ENCODE data around the gene CAPN7. TPM values are rescaled to one million over a fixed set of nuclear protein-coding genes. Genes with fewer than 3 reads are reported as not detected.
A peak's percentile ranks its signal among the peaks of the same experiment; 100 is the strongest.

Gene CAPN7
- total RNA-seq, 6 experiments from 2014 or later: 23.8 to 27.9 (median 26.4) TPM

GRCh38 chr3:15205482-15205933 is 538 bp upstream of the CAPN7 start:
- Mint-ChIP-seq H3K4me1 (ENCODE audit: low read depth) (peaks cover 49% of the 10 kb centered on the region), H3K27ac (peak overlapping the region; percentile 94), H3K9me3 (no peaks in the 10 kb centered on the region), H3K36me3 (ENCODE audit: low read depth) (peaks cover 9% of the 10 kb centered on the region; the same call in 1 of the 2 replicates), H3K27me3 (ENCODE audit: insufficient read depth) (peaks cover 2% of the 10 kb centered on the region), H3K4me3 (peak overlapping the region; percentile 90)
- TF ChIP-seq, protein P1, sequence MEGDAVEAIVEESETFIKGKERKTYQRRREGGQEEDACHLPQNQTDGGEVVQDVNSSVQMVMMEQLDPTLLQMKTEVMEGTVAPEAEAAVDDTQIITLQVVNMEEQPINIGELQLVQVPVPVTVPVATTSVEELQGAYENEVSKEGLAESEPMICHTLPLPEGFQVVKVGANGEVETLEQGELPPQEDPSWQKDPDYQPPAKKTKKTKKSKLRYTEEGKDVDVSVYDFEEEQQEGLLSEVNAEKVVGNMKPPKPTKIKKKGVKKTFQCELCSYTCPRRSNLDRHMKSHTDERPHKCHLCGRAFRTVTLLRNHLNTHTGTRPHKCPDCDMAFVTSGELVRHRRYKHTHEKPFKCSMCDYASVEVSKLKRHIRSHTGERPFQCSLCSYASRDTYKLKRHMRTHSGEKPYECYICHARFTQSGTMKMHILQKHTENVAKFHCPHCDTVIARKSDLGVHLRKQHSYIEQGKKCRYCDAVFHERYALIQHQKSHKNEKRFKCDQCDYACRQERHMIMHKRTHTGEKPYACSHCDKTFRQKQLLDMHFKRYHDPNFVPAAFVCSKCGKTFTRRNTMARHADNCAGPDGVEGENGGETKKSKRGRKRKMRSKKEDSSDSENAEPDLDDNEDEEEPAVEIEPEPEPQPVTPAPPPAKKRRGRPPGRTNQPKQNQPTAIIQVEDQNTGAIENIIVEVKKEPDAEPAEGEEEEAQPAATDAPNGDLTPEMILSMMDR (IDR thresholded peaks at IDR 0.05): no peak
- DNase-seq: no peak

DNA sequence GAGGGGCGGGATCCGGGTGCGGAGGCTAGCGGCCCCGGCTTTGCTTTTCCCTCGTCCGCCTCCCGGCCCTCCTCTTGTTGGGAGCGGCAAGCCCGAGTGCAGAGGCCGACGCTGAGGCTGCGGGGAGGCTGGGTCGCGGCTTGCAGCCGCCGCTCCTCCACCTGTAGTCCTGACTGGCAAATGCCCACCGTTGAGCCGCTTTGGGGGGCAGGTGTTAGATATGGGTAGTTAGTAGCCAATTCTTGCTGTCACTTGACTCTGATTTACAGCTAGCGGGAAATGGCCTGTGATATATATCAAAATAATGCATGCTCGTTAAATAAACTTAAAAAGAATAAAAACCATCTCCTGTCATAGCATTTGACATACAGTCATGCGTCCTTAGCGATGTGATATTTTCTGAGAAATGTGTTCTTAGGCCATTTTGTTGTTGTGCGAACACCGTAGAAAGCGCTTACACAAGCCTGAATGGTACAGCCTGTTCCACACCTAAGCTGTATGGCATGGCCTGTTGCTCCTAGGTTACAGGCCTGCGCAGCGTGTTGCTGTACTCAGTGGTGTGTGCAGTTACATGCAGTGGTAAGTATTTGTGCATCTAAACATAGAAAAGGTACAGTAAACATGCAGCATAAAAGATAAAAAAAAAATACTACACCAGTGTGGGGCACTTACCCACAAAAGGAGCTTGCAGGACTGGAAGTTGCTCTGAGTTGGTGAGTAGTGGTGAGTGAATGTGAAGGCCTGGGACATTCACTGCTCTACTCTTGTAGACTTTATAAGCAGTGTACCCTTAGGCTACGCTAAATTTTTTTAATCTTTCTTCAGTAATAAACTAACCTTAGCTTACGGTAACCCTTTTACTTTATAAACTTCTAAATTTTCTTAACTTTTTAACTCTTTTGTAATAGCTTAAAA is 873 bp downstream of the CAPN7 start:
- Mint-ChIP-seq H3K27ac (peak overlapping the region; percentile 77), H3K4me1 (ENCODE audit: low read depth) (peaks cover 49% of the 10 kb centered on the region), H3K4me3 (peak overlapping the region; percentile 96), H3K36me3 (ENCODE audit: low read depth) (peaks cover 9% of the 10 kb centered on the region; the same call in 1 of the 2 replicates), H3K9me3 (no peaks in the 10 kb centered on the region), H3K27me3 (ENCODE audit: insufficient read depth) (peaks cover 2% of the 10 kb centered on the region)
- TF ChIP-seq, protein P1 (IDR thresholded peaks at IDR 0.05): no peak
- peak; percentile 49 for DNase-seq

DNA sequence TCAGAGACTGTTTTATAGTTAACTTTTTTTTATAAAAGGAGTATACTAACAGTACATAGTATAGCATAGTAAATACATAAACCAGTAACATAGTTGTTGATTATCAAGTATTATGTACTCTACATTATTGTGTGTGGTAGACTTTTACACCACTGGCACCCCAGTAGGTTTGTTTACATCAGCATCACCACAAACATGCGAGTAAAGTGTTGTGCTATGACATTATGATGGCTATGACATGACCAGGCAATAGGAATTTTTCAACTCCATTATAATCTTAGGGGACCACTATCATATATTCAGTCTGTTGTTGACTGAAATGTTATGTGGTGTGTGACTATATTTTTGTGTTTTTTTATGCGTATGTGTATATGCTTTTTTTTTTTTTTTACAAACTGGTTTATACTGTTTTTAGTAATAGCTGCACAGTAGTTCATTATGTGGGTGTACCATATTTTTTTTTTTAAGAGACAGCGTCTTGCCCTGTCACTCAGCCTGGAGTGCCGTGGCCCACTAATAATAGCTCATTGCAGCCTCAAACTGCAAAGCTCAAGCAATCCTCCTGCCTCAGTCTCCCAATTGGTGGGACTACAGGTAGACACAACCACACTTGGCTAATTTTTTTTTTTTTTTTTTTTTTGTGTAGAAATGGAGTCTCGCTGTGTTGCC is 1.9 kb downstream of the CAPN7 start:
- H3K27me3 Mint-ChIP-seq (ENCODE audit: insufficient read depth): peaks cover 2% of the 10 kb centered on the region
- peaks cover 9% of the 10 kb centered on the region for H3K36me3 Mint-ChIP-seq (ENCODE audit: low read depth)
- TF ChIP-seq, protein P1 (IDR thresholded peaks at IDR 0.05): no peak
- H3K4me3 Mint-ChIP-seq: peak overlapping the region; percentile 96
- peaks cover 44% of the 10 kb centered on the region for H3K4me1 Mint-ChIP-seq (ENCODE audit: low read depth)
- DNase-seq: peak; percentile 25
- H3K27ac Mint-ChIP-seq: peak overlapping the region; percentile 26; the same call in 1 of the 2 replicates
- H3K9me3 Mint-ChIP-seq: no peaks in the 10 kb centered on the region

DNA sequence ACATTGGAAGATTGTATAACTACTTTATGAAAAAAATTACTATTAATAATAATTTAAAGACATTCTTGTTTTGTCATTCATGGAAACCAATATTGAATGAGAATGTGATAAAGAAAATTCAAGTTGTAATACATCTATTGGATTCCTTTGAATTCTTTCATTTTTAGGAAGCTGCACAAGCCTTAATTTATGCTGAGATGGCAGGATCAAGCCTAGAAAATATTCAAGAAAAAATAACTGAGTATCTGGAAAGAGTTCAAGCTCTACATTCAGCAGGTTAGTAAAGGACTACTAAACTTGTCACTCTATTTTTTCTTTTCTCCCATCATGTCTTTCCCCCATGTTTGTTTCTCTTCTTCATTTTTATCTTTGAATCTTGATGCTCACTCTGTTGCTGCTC is 5.9 kb downstream of the CAPN7 start:
- Mint-ChIP-seq H3K36me3 (ENCODE audit: low read depth) (peaks cover 24% of the 10 kb centered on the region), H3K9me3 (no peaks in the 10 kb centered on the region), H3K27me3 (ENCODE audit: insufficient read depth) (no peaks in the 10 kb centered on the region), H3K27ac (no peak overlapping the region), H3K4me3 (no peak overlapping the region), H3K4me1 (ENCODE audit: low read depth) (peaks cover 15% of the 10 kb centered on the region)
- no peak for DNase-seq
- TF ChIP-seq, protein P1 (IDR thresholded peaks at IDR 0.05): no peak

GRCh38 chr3:15214758-15215157 is 8.7 kb downstream of the CAPN7 start:
- Mint-ChIP-seq H3K36me3 (ENCODE audit: low read depth) (peaks cover 39% of the 10 kb centered on the region), H3K27ac (no peak overlapping the region), H3K27me3 (ENCODE audit: insufficient read depth) (no peaks in the 10 kb centered on the region), H3K4me1 (ENCODE audit: low read depth) (no peaks in the 10 kb centered on the region; the same call in 1 of the 2 replicates), H3K9me3 (no peaks in the 10 kb centered on the region), H3K4me3 (no peak overlapping the region)
- TF ChIP-seq, protein P1 (IDR thresholded peaks at IDR 0.05): no peak
- DNase-seq: no peak

Data from HFFc6 (cell line).